Measurements from ENCODE around the gene ERGIC1.

DNA sequence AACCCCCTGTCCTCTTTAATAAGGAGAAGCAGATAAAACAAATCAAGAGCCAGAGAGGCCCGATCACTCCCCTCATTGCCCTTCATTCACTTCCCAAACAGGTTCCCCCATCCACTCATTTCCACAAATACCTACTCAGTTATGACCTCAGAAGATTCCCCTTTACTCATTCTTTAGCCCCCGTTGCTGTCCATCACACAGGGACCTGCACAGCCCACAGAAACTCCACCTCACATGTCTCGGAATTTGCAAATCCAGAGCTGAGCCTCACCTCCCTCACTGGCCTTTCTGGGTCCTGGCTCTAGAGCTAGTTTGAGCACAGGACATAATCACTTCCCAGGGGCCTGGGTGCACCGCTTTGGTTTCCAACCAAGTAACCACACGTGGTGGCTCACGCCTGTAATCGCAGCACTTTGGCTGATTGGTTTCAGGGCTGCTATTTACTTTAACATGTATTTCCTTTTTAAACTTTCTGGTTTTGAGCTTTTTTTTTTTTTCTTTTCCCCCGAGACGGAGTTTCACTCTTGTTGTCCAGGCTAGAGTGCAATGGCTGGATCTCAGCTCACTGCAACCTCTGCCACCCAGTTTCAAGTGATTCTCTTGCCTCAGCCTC, 167.3 kb downstream of the ERGIC1 start:
- TF ChIP-seq CTCF (IDR thresholded peaks at IDR 0.05) (no peak), POLR2A (IDR thresholded peaks at IDR 0.05) (no peak)

Measured in thyroid gland (tissue), 4 donors.